ENCODE measurements around the gene YBEY.

DNA sequence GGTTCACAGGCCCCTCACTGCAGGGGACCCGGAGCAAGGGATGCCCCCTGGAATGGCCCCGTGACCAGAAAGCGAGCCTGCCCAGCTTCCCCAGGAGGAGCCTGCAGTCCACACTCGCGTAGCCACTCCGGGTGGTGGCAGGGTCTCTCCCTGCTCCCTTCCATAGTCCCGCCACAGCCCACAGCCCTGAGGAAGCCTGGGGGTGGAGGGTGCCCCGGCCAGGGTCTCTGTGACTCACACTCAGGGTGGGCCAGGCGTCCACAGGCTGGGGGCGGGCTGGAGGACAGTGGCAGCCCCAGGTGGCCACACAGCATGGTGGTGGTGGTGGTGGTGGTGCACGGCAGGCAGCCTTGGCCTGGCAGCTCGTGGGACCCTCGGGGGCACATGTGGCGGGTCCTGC is 15.6 kb downstream of the YBEY start:
- TF ChIP-seq, protein P1, sequence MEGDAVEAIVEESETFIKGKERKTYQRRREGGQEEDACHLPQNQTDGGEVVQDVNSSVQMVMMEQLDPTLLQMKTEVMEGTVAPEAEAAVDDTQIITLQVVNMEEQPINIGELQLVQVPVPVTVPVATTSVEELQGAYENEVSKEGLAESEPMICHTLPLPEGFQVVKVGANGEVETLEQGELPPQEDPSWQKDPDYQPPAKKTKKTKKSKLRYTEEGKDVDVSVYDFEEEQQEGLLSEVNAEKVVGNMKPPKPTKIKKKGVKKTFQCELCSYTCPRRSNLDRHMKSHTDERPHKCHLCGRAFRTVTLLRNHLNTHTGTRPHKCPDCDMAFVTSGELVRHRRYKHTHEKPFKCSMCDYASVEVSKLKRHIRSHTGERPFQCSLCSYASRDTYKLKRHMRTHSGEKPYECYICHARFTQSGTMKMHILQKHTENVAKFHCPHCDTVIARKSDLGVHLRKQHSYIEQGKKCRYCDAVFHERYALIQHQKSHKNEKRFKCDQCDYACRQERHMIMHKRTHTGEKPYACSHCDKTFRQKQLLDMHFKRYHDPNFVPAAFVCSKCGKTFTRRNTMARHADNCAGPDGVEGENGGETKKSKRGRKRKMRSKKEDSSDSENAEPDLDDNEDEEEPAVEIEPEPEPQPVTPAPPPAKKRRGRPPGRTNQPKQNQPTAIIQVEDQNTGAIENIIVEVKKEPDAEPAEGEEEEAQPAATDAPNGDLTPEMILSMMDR (conservative IDR thresholded peaks at IDR 0.05), result no peak
- TF ChIP-seq ZFX (IDR thresholded peaks at IDR 0.05), result no peak

All from C4-2B (cell line).